Measurements from ENCODE around the gene HCCS. TPM values are rescaled to one million over a fixed set of nuclear protein-coding genes. Genes with fewer than 3 reads are reported as not detected.

Gene HCCS
- total RNA-seq, 2 experiments from 2014 or later = 21.9 to 22.3 TPM

- Mint-ChIP-seq H3K27me3 (ENCODE audit: low read depth) (no peaks in the 10 kb centered on the region), H3K9me3 (ENCODE audit: insufficient read depth) (no peaks in the 10 kb centered on the region), H3K4me1 (ENCODE audit: low read depth) (no peaks in the 10 kb centered on the region), H3K36me3 (ENCODE audit: low read depth) (no peaks in the 10 kb centered on the region), H3K4me3 (no peak overlapping the region), H3K27ac (no peak overlapping the region)
- DNase-seq = no peak
- no peak for ATAC-seq
- POLR2A ChIA-PET = no interaction called here
- CTCF ChIA-PET = interaction anchor here (1.1 kb wide), 1 partner anchor 939 kb away, joined by 3 read pairs; no protein-coding TSS in a partner anchor
These were observed 18.5 kb downstream of the HCCS start for GRCh38 chrX:11129534-11130105.

- Mint-ChIP-seq H3K36me3 (ENCODE audit: low read depth) (no peaks in the 10 kb centered on the region), H3K27ac (no peak overlapping the region), H3K9me3 (ENCODE audit: insufficient read depth) (no peaks in the 10 kb centered on the region), H3K27me3 (ENCODE audit: low read depth) (no peaks in the 10 kb centered on the region), H3K4me3 (no peak overlapping the region), H3K4me1 (ENCODE audit: low read depth) (no peaks in the 10 kb centered on the region)
- POLR2A ChIA-PET = no interaction called here
- ATAC-seq = no peak
- DNase-seq = no peak
- CTCF ChIA-PET = interaction anchor here (1.1 kb wide), 1 partner anchor 940 kb away, joined by 3 read pairs; no protein-coding TSS in a partner anchor
These were observed 19.0 kb downstream of the HCCS start for GRCh38 chrX:11130136-11130535.

GRCh38 chrX:11131146-11131545 lies 20.0 kb downstream of the HCCS start:
- H3K9me3 Mint-ChIP-seq (ENCODE audit: insufficient read depth) = no peaks in the 10 kb centered on the region
- ChIA-PET POLR2A (no interaction called here), CTCF (no interaction called here)
- ATAC-seq = no peak
- no peaks in the 10 kb centered on the region for H3K4me1 Mint-ChIP-seq (ENCODE audit: low read depth)
- no peaks in the 10 kb centered on the region for H3K36me3 Mint-ChIP-seq (ENCODE audit: low read depth)
- H3K27me3 Mint-ChIP-seq (ENCODE audit: low read depth) = no peaks in the 10 kb centered on the region
- no peak for DNase-seq
- H3K4me3 Mint-ChIP-seq = no peak overlapping the region
- H3K27ac Mint-ChIP-seq = no peak overlapping the region

- POLR2A ChIA-PET = no interaction called here
- ATAC-seq = no peak
- no peaks in the 10 kb centered on the region for H3K36me3 Mint-ChIP-seq (ENCODE audit: low read depth)
These were observed 24.5 kb downstream of the HCCS start for GRCh38 chrX:11135564-11136185.

GRCh38 chrX:11137543-11138139 lies 26.5 kb downstream of the HCCS start:
- Mint-ChIP-seq H3K4me3 (no peak overlapping the region), H3K9me3 (ENCODE audit: insufficient read depth) (no peaks in the 10 kb centered on the region), H3K27me3 (ENCODE audit: low read depth) (no peaks in the 10 kb centered on the region), H3K36me3 (ENCODE audit: low read depth) (no peaks in the 10 kb centered on the region), H3K27ac (no peak overlapping the region), H3K4me1 (ENCODE audit: low read depth) (no peaks in the 10 kb centered on the region)
- no peak for DNase-seq
- ChIA-PET POLR2A (no interaction called here), CTCF (interaction anchor here (1.1 to 1.8 kb wide), 2 partner anchors 25 to 948 kb away, joined by 4 read pairs; no protein-coding TSS in a partner anchor)
- no peak for ATAC-seq

More at GRCh38 chrX:11135564-11136185, 24.5 kb downstream of the HCCS start:
- DNase-seq = no peak
- no peaks in the 10 kb centered on the region for H3K9me3 Mint-ChIP-seq (ENCODE audit: insufficient read depth)
- no peak overlapping the region for H3K27ac Mint-ChIP-seq
- H3K4me3 Mint-ChIP-seq = no peak overlapping the region
- no peaks in the 10 kb centered on the region for H3K4me1 Mint-ChIP-seq (ENCODE audit: low read depth)
- CTCF ChIA-PET = interaction anchor here (1.0 to 1.8 kb wide), 3 partner anchors 9 to 946 kb away, joined by 3 to 4 read pairs (median 4); no protein-coding TSS in a partner anchor
- H3K27me3 Mint-ChIP-seq (ENCODE audit: low read depth) = no peaks in the 10 kb centered on the region

- Mint-ChIP-seq H3K27ac (no peak overlapping the region), H3K4me3 (no peak overlapping the region), H3K36me3 (ENCODE audit: low read depth) (no peaks in the 10 kb centered on the region), H3K27me3 (ENCODE audit: low read depth) (no peaks in the 10 kb centered on the region), H3K4me1 (ENCODE audit: low read depth) (no peaks in the 10 kb centered on the region), H3K9me3 (ENCODE audit: insufficient read depth) (no peaks in the 10 kb centered on the region)
- ChIA-PET CTCF (no interaction called here), POLR2A (no interaction called here)
- ATAC-seq (no peak), DNase-seq (no peak)
These were observed 27.6 kb downstream of the HCCS start for GRCh38 chrX:11138498-11139390.

GRCh38 chrX:11143931-11144678 lies 33.0 kb downstream of the HCCS start:
- peak; percentile 67 for DNase-seq
- no peaks in the 10 kb centered on the region for H3K27me3 Mint-ChIP-seq (ENCODE audit: low read depth)
- no peaks in the 10 kb centered on the region for H3K36me3 Mint-ChIP-seq (ENCODE audit: low read depth)
- no peaks in the 10 kb centered on the region for H3K9me3 Mint-ChIP-seq (ENCODE audit: insufficient read depth)
- ChIA-PET CTCF (no interaction called here), POLR2A (no interaction called here)
- no peak overlapping the region for H3K27ac Mint-ChIP-seq
- H3K4me1 Mint-ChIP-seq (ENCODE audit: low read depth) = no peaks in the 10 kb centered on the region
- ATAC-seq = peak; percentile 76
- no peak overlapping the region for H3K4me3 Mint-ChIP-seq

- Mint-ChIP-seq H3K9me3 (ENCODE audit: insufficient read depth) (no peaks in the 10 kb centered on the region), H3K27ac (no peak overlapping the region), H3K4me1 (ENCODE audit: low read depth) (no peaks in the 10 kb centered on the region), H3K36me3 (ENCODE audit: low read depth) (no peaks in the 10 kb centered on the region), H3K27me3 (ENCODE audit: low read depth) (no peaks in the 10 kb centered on the region), H3K4me3 (no peak overlapping the region)
- POLR2A ChIA-PET = no interaction called here
- CTCF ChIA-PET = no interaction called here
- DNase-seq (no peak), ATAC-seq (no peak)
These were observed 35.3 kb downstream of the HCCS start for GRCh38 chrX:11146411-11146810.

GRCh38 chrX:11148401-11148800 lies 37.3 kb downstream of the HCCS start:
- Mint-ChIP-seq H3K4me1 (ENCODE audit: low read depth) (no peaks in the 10 kb centered on the region), H3K36me3 (ENCODE audit: low read depth) (no peaks in the 10 kb centered on the region), H3K27ac (no peak overlapping the region), H3K9me3 (ENCODE audit: insufficient read depth) (no peaks in the 10 kb centered on the region), H3K4me3 (no peak overlapping the region), H3K27me3 (ENCODE audit: low read depth) (no peaks in the 10 kb centered on the region)
- POLR2A ChIA-PET = no interaction called here
- CTCF ChIA-PET = no interaction called here
- DNase-seq = no peak
- no peak for ATAC-seq

GRCh38 chrX:11151799-11152559 lies 40.8 kb downstream of the HCCS start:
- no peak overlapping the region for H3K27ac Mint-ChIP-seq
- no peaks in the 10 kb centered on the region for H3K9me3 Mint-ChIP-seq (ENCODE audit: insufficient read depth)
- no peak overlapping the region for H3K4me3 Mint-ChIP-seq

GRCh38 chrX:11159149-11159548 lies 48.0 kb downstream of the HCCS start:
- no peak overlapping the region for H3K4me3 Mint-ChIP-seq
- POLR2A ChIA-PET = no interaction called here
- ATAC-seq (no peak), DNase-seq (no peak)
- CTCF ChIA-PET = no interaction called here
- no peaks in the 10 kb centered on the region for H3K27me3 Mint-ChIP-seq (ENCODE audit: low read depth)
- H3K36me3 Mint-ChIP-seq (ENCODE audit: low read depth) = no peaks in the 10 kb centered on the region
- no peaks in the 10 kb centered on the region for H3K4me1 Mint-ChIP-seq (ENCODE audit: low read depth)
- H3K9me3 Mint-ChIP-seq (ENCODE audit: insufficient read depth) = no peaks in the 10 kb centered on the region
- H3K27ac Mint-ChIP-seq = no peak overlapping the region

More at GRCh38 chrX:11151799-11152559, 40.8 kb downstream of the HCCS start:
- CTCF ChIA-PET = no interaction called here
- no peak for DNase-seq
- ATAC-seq = no peak
- H3K27me3 Mint-ChIP-seq (ENCODE audit: low read depth) = no peaks in the 10 kb centered on the region
- H3K4me1 Mint-ChIP-seq (ENCODE audit: low read depth) = no peaks in the 10 kb centered on the region
- H3K36me3 Mint-ChIP-seq (ENCODE audit: low read depth) = no peaks in the 10 kb centered on the region
- POLR2A ChIA-PET = no interaction called here

Data from activated CD8-positive, alpha-beta T cell treated with anti-CD3 and anti-CD28 coated beads, Interleukin-2, amount 10 ng/mL, durations not matched to agents 7 days and 5 days (primary cell).